Activated naive CD8-positive, alpha-beta T cell treated with anti-CD3 and anti-CD28 coated beads for 36 hours (primary cell): ENCODE data around the gene POLR2J2. TPM values are rescaled to one million over a fixed set of nuclear protein-coding genes. Genes with fewer than 3 reads are reported as not detected.
A peak's percentile ranks its signal among the peaks of the same experiment; 100 is the strongest.
"Not testable (repeated sequence)": the region's sequence is repeated elsewhere in the genome, so short reads cannot be mapped to it uniquely, and the experiment has no call there.

Experiments used
- DNase-seq: peaks from one replicate; pipeline ENCODE4 v3.0.0; 2021
- H3K27ac Mint-ChIP-seq: one replicate; pipeline ENCODE4 v1.8.0; 2022; ENCODE audit warnings: mild to moderate bottlenecking, moderate library complexity, mixed read lengths
- H3K27me3 Mint-ChIP-seq: one replicate; pipeline ENCODE4 v1.8.0; 2022; ENCODE audit warnings: mild to moderate bottlenecking, mixed read lengths
- H3K36me3 Mint-ChIP-seq: one replicate; pipeline ENCODE4 v1.8.0; 2021; ENCODE audit warnings: mild to moderate bottlenecking, mixed read lengths
- H3K4me1 Mint-ChIP-seq: one replicate; pipeline ENCODE4 v1.8.0; 2021; ENCODE audit warnings: mixed read lengths
- H3K4me3 Mint-ChIP-seq: one replicate; pipeline ENCODE4 v1.8.0; 2022; ENCODE audit warnings: mild to moderate bottlenecking, moderate library complexity, mixed read lengths
- H3K9me3 Mint-ChIP-seq: one replicate; pipeline ENCODE4 v1.8.0; 2022; ENCODE audit warnings: mixed read lengths
- total RNA-seq, 2 experiments: library from RNA; stranded (reverse); gene quantifications; one replicate each; pipeline ENCODE4 v1.2.3, GENCODE V29; 2021

Gene POLR2J2
- total RNA-seq, 2 experiments from 2014 or later, result 6.5 to 6.9 TPM

GRCh38 chr7:102688299-102689036, 17.0 kb upstream of the POLR2J2 start:
- H3K9me3 Mint-ChIP-seq, H3K36me3 Mint-ChIP-seq, H3K27ac Mint-ChIP-seq, H3K4me3 Mint-ChIP-seq, DNase-seq, H3K27me3 Mint-ChIP-seq, H3K4me1 Mint-ChIP-seq: not testable (repeated sequence)

- H3K27ac Mint-ChIP-seq, H3K36me3 Mint-ChIP-seq, H3K27me3 Mint-ChIP-seq, H3K9me3 Mint-ChIP-seq, H3K4me3 Mint-ChIP-seq, H3K4me1 Mint-ChIP-seq, DNase-seq: not testable (repeated sequence)
These were observed 11.1 kb upstream of the POLR2J2 start for GRCh38 chr7:102682560-102682959.

- not testable (repeated sequence) for H3K36me3 Mint-ChIP-seq, H3K27me3 Mint-ChIP-seq, H3K4me1 Mint-ChIP-seq, DNase-seq, H3K27ac Mint-ChIP-seq, H3K4me3 Mint-ChIP-seq, H3K9me3 Mint-ChIP-seq
These were observed 9.3 kb upstream of the POLR2J2 start for GRCh38 chr7:102680780-102681179.

- not testable (repeated sequence) for H3K27me3 Mint-ChIP-seq
These were observed 4.1 kb upstream of the POLR2J2 start for GRCh38 chr7:102675545-102675944.

GRCh38 chr7:102673447-102674067, 2.1 kb upstream of the POLR2J2 start:
- H3K27ac Mint-ChIP-seq, H3K4me1 Mint-ChIP-seq, H3K36me3 Mint-ChIP-seq, H3K9me3 Mint-ChIP-seq, H3K4me3 Mint-ChIP-seq, H3K27me3 Mint-ChIP-seq, DNase-seq: not testable (repeated sequence)

More at GRCh38 chr7:102675545-102675944, 4.1 kb upstream of the POLR2J2 start:
- not testable (repeated sequence) for H3K27ac Mint-ChIP-seq, H3K9me3 Mint-ChIP-seq, H3K4me1 Mint-ChIP-seq, H3K36me3 Mint-ChIP-seq, H3K4me3 Mint-ChIP-seq
- peak; percentile 3 for DNase-seq

GRCh38 chr7:102671956-102672307, 469 bp upstream of the POLR2J2 start:
- not testable (repeated sequence) for H3K27ac Mint-ChIP-seq, H3K4me1 Mint-ChIP-seq, DNase-seq, H3K27me3 Mint-ChIP-seq, H3K4me3 Mint-ChIP-seq, H3K36me3 Mint-ChIP-seq, H3K9me3 Mint-ChIP-seq

DNA sequence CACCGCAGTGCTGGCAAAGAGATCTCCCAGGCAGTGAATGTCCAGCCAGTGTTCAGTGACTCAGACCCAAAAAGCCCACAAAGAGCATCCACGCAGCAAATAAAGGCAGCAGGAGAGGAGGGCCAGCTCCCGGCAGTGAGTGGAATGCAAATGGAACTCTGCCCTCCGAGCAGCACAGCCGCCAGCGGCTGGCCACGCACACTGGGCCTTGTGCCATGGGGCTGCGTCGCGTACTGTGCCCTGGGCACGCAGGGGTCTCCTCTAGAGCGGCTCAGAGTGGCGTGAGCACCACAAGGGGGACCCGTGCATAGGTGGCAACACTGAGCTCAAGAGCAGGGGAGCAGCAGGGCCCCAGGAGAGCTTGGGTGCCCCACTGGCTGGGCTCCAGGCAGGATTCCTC, 3.9 kb downstream of the POLR2J2 start:
- not testable (repeated sequence) for H3K4me1 Mint-ChIP-seq, H3K9me3 Mint-ChIP-seq, H3K4me3 Mint-ChIP-seq, H3K27ac Mint-ChIP-seq, DNase-seq, H3K27me3 Mint-ChIP-seq, H3K36me3 Mint-ChIP-seq

DNA sequence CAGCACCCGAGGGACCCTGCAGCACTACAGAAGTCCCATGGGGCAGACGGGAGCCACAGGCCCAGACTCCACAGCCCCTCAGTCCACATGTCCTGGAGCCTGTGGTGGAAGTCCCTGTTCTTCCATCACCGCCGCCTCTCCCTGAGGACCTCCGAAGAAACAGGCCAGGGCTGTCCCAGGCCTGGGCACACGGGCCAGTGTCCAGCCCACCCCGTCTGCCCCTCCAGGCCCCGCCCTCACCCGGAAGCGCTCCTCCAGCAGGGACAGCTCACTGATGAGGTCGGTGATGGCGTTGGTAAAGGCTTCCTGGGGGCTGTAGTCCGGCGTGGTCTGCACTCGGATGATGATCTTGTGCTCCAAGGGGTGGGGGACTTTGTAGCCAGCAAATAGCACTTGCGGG, 4.6 kb downstream of the POLR2J2 start:
- H3K4me3 Mint-ChIP-seq, H3K27me3 Mint-ChIP-seq, H3K4me1 Mint-ChIP-seq, H3K36me3 Mint-ChIP-seq, H3K9me3 Mint-ChIP-seq, DNase-seq, H3K27ac Mint-ChIP-seq: not testable (repeated sequence)

DNA sequence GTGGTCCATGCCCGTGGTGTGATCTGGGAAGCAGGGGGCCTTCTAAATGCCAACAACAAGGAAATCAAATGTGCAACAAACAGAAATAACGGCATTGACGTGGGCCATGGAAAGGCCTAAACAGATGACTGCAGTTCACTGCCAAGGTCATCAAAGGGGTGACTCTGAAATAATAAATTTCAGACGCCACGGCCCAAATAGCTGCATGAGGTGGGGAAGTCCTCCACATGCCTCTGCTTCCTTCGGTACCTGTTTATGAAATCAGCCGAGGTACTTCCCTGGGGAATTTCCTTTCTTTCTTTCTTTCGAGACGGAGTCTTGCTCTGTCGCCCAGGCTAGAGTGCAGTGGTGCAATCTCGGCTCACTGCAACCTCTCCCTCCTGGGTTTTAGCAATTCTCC, 6.7 kb downstream of the POLR2J2 start:
- not testable (repeated sequence) for DNase-seq, H3K4me1 Mint-ChIP-seq, H3K27me3 Mint-ChIP-seq, H3K4me3 Mint-ChIP-seq, H3K27ac Mint-ChIP-seq, H3K36me3 Mint-ChIP-seq, H3K9me3 Mint-ChIP-seq

DNA sequence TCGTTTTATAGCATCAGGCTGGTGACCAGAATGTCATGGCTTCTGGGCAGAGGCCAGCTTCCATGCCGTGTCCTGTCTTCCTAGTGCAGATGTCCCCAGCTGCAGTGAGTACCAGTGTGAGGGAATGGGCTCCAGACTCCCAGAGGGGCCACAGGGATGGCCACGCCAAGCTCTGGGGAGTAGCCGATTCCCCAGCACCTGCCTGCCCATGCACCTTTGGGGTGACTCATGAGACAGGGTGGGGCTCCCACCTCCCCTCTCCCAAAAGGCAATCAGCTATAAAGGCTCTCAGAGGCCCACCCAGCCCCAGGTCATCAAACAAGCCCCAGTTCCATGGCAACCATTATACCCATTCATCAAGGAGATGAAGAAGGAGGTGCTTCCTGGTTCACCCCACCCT, 21.5 kb downstream of the POLR2J2 start, which contains the start of gene SPDYE2B:
TSS of gene SPDYE2B (plus strand) at position 396 of the 400 bp plus-strand sequence. CDS start 2,030 bp downstream, outside the sequence.
- not testable (repeated sequence) for H3K4me3 Mint-ChIP-seq, DNase-seq, H3K36me3 Mint-ChIP-seq, H3K9me3 Mint-ChIP-seq, H3K4me1 Mint-ChIP-seq, H3K27me3 Mint-ChIP-seq, H3K27ac Mint-ChIP-seq

DNA sequence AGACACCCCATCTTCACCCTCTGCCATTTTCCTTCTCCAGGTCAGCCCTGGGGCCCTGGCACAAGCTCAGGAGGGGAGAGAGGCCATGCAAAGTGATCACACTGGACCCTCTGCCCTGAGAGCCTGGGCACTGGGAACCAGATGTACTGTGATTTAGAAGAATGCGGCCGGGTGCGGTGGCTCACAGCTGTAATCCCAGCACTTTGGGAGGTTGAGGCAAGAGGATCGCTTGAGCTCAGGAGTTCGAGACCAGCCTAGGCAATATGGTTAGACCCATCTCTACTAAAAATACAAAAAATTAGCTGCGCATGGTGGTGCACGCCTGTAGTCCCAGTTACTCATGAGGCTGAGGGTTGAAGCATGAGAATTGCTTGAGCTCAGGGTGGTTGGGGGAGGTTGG, 23.6 kb downstream of the POLR2J2 start:
- DNase-seq, H3K36me3 Mint-ChIP-seq, H3K4me3 Mint-ChIP-seq, H3K27ac Mint-ChIP-seq, H3K27me3 Mint-ChIP-seq, H3K4me1 Mint-ChIP-seq, H3K9me3 Mint-ChIP-seq: not testable (repeated sequence)

DNA sequence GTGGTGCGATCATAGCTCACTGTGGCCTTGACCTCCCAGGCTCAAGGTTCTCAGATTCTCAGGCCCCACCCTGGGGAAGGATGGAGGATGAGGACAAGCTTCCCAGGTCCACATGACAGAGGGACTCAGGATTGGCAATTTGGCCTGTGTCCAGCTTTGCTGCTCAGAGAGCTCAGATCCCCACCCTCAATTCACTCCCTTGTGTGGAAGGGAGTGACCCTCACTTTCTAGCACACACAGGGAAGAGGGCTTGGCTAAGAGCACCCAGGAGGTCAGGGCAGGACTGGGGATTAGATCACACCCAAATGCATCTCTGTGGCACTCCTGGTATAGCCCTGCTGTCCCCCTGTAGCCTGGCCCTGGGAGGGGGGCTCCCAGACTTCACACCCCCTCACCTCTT, 28.1 kb downstream of the POLR2J2 start:
- H3K9me3 Mint-ChIP-seq, H3K4me1 Mint-ChIP-seq, H3K27me3 Mint-ChIP-seq, H3K4me3 Mint-ChIP-seq, H3K36me3 Mint-ChIP-seq, H3K27ac Mint-ChIP-seq, DNase-seq: not testable (repeated sequence)

DNA sequence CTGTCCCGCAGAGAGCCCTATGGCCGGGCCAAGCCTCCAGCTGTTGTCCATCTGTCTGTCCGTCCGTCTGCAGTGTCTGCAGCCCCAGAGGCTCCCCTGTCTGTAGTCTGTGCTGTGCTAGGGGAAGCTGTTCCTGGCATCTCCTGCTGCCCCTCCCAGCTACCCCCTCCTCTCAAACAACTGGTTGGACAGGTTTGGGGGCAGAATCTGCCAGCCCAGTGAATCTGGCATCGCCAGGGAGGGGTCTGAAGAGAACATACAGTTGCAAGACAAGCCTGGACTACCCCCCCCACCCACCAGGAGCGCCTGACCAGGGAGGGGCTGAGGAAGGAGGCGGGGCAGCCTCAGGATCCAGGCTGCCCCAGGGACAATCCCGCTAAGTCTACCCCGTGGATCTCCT, 28.8 kb downstream of the POLR2J2 start, which contains the start of gene UPK3BL1:
TSS of gene UPK3BL1 (minus strand) at position 101 of the 400 bp plus-strand sequence. CDS start at position 51, 50 bp downstream.
- H3K36me3 Mint-ChIP-seq, H3K9me3 Mint-ChIP-seq, DNase-seq, H3K4me1 Mint-ChIP-seq, H3K27ac Mint-ChIP-seq, H3K27me3 Mint-ChIP-seq, H3K4me3 Mint-ChIP-seq: not testable (repeated sequence)

GRCh38 chr7:102638848-102639247, 32.6 kb downstream of the POLR2J2 start:
- H3K4me1 Mint-ChIP-seq, H3K27me3 Mint-ChIP-seq, DNase-seq, H3K27ac Mint-ChIP-seq, H3K9me3 Mint-ChIP-seq, H3K4me3 Mint-ChIP-seq, H3K36me3 Mint-ChIP-seq: not testable (repeated sequence)

GRCh38 chr7:102636956-102637355, 34.5 kb downstream of the POLR2J2 start:
- not testable (repeated sequence) for H3K36me3 Mint-ChIP-seq, H3K27me3 Mint-ChIP-seq, H3K4me3 Mint-ChIP-seq, H3K9me3 Mint-ChIP-seq, DNase-seq, H3K27ac Mint-ChIP-seq, H3K4me1 Mint-ChIP-seq

DNA sequence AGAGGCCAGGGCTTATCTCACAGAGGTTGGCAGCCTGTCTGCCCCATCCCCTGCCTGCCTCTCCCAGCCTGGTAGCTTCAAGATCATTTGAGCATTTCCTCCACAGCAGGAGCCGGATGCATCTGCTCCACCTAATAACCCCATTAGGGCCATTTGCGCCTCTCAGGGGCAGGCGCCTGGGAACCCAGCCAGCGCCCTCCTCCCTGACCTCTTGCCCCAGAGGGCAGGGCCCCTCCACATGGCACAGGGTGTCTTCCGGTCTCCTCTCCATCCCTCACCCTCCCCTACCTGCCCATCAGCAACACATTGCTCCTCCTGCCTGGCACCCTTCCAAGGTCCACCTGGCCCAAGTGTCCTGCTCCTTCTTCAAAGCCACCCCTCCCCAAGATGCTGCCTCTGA, 36.1 kb downstream of the POLR2J2 start:
- H3K27me3 Mint-ChIP-seq, H3K4me3 Mint-ChIP-seq, H3K36me3 Mint-ChIP-seq, H3K9me3 Mint-ChIP-seq, H3K4me1 Mint-ChIP-seq, DNase-seq, H3K27ac Mint-ChIP-seq: not testable (repeated sequence)
